GM21786 (cell line): ENCODE measurements around the gene NFAT5.
"Not testable (repeated sequence)": the region's sequence is repeated elsewhere in the genome, so short reads cannot be mapped to it uniquely, and the experiment has no call there.

ENCODE experiments used
- ATAC-seq: cut with Tn5 transposase; IDR thresholded peaks from one replicate; pipeline ENCODE4 v1.9.1; 2021; ENCODE audit not compliant: unreplicated experiment

Gene NFAT5

DNA sequence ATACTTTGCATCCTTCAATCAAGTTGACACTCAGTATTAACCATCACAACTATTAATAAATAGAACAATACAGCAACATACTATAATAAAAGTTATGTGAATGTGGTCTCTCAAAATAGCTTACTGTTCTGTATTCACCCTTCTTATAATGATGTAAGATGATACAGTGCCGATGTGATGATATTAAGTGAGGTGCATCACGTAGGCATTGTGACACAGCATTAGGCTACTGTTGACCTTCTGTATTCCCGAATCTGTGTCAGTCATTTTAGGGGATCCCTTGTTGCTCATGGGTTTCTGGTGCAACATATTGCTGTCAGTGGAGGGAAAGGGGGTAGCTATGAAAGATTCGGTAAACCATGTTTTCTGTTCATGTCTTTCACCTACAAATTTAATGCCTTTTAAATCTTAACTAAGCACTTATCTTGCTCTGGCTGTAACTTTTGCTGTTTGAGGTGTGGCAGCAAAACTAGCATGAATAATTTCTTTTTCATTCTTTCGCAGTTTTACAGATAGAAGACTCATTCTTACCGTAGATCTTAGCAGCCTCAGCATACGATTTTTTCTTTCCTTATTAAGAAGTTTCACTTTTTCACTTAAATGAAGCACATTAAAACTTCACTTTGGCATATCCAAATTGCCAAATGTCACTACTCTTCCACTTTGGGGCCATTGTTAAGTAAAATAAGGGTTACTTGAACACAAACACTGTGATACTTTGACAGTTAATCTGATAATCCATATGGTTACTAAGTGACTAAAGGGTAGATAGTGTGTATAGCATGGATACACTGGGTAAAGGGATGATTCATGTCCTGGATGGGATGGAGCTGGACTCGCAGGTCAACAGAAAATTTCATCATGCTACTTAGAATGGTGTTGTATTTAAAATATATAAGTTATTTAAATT, 29.6 kb downstream of the NFAT5 start:
- ATAC-seq, result no peak

DNA sequence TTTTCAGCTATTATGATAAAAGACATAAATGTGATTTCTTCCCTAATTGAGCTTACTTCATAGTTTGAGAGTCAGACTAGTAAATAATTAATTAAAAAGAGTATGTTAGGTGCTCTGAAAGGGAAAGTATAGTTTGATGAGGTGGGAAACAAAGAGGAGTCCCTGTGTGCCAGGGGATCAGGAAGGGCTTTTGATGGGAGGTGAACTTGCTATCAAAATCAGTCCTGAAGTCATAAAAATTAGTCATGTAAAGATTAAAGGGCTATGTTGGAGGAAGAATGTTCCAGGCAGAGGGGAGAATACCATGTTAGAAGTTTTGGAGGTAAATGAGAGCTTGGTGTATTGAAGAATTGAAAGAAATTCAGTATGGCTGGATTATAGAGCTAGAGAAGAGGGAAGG, 31.0 kb downstream of the NFAT5 start:
- no peak for ATAC-seq

DNA sequence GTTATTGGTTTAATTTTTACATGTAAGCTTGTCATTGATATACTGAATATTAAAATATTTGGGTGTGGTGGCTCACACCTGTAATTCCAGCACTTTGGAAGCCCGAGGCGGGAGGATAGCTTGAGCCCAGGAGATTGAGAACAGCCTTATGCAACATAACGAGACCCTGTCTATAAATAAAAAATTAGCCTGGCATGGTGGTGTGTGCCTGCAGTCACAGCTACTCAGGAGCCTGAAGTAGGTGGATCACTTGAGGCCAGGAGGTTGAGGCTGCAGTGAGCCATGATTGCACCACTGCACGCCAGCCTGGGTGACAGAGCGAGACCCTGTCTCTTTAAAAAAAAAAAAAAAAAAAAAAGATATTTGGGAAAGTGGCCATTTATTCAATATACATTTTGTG, 32.3 kb downstream of the NFAT5 start:
- no peak for ATAC-seq

DNA sequence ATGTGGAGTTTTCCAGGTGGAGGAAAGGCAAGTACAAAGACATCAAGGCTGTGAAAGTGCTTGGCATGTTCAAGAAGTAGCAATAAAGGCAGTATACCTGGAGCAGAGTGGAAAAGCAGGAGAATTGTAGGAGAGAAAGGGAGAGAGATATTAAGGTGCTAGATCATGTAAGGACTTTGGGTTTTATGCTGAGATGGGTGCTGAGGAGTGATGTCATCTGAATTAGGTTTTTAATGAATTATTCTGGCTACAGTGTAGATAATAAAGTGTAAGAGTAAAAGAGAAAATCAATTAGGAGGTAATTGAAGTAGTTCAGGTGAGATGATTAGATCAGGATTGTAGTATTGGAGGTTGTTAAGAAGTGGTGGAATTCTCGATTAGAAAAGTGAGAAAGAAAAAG, 34.0 kb downstream of the NFAT5 start:
- ATAC-seq, result no peak

DNA sequence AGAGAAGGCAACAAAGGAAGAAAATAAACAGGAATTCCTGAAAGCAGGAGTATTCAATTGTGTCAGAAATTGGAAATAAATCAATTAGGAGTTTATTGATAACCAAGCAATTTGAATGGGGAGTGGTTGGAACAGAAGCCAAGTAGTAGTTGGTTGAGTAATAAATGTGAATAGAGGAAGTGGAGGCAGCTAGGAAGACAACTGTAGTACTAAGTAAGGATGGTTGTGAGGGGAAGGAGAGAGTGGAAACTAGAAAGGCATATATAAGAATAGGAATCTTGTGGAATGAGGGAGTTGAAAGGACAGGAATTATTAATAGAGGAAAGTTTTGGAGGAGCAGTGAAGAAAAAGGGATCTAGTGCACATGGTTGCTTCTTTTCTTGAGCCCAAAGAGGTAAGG, 34.4 kb downstream of the NFAT5 start:
- ATAC-seq, result no peak

DNA sequence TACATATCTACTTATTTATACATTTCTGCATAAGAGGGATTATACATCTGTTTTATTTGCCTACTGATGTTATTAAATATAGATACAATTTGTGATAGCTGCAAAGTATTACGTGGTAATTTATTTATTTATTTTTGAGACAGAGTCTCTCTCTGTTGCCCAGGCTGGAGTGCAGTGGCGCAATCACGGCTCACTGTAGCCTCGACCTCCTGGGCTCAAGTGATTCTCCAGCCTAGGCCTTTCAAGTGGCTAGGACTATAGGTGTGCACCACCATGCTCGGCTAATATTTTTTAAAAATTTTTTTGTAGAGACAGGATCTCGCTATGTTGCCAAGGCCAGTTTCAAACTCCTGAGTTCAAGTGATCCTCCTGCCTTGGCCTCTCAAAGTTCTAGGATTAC, 35.5 kb downstream of the NFAT5 start:
- ATAC-seq, result no peak

DNA sequence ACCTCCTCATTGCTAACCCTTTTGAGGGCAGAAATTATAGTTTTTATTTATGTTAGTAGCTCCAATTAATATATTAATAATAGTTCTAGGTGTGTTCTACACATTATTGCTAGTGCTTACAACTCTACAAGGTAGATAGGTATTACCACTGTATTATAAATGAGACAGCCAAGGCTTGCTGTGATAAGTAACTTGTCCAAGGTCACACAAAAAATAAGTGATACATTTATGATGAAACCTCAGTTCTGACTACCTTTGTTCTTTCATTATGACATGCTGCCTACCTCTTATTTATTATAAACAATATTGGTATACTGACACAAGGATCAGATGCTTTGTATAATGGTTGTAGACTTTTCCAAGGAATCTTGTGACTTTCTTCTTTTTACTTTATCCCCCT, 41.2 kb downstream of the NFAT5 start:
- no peak for ATAC-seq

DNA sequence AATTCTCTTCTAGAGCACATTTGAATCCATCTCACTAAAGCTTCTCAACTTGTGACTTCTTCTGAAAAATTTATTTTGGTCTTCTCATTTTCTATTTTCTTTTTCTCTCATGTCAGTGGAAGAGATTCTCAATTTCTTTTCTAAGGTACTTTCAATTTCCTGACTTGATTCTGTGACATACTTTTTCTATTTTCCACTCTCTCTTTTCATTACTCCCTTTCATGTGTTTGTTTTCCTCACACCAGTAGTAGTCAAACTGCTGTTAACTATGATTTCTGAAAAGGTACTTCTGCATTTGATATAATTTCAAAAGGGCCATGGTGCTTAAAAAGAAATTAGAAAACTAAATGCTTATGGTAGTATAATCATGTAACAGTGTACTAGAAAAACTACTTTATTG, 41.9 kb downstream of the NFAT5 start:
- no peak for ATAC-seq

DNA sequence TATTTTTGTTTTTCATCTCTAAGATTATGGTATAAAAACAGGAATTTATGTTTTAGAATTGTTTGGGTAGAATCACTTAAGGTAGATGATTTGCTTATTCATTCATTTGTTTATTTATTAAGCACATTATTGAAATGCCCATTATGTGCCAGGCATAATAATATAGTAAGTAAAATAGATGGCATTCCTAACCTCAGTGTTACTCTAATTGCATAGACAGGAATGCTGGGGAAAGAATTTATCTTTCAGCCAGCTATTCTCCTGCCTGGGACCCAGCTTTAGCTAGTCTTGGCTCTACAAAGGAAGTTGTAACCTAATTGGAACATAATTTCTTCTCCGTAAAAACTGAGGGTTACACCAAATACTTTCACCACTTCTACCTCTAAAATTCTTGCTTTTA, 44.6 kb downstream of the NFAT5 start:
- ATAC-seq, result no peak

DNA sequence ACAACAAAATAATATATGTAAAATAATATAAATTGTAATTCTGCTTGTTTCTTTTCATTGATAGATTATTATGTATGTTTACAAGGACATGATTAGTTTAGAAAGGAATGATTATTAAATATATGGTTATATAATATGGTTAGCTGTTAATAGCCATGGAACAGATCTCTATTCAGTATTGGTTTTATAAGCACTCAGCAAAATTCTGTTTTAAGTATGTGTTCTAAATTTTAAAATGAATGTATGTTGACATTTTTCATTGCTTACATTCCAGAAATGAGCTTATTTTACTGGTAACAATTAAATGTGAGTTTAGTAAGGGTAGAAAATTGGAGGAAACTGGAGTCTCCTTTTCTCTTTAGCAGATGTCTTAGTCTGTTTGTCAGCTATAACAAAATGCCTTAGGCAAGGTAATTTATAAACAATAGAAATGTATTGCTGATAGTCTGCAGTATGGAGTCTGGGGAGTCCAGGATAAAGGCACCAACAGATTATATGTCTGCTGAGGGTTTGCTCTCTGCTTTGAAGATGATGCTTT, 45.4 kb downstream of the NFAT5 start:
- no peak for ATAC-seq

DNA sequence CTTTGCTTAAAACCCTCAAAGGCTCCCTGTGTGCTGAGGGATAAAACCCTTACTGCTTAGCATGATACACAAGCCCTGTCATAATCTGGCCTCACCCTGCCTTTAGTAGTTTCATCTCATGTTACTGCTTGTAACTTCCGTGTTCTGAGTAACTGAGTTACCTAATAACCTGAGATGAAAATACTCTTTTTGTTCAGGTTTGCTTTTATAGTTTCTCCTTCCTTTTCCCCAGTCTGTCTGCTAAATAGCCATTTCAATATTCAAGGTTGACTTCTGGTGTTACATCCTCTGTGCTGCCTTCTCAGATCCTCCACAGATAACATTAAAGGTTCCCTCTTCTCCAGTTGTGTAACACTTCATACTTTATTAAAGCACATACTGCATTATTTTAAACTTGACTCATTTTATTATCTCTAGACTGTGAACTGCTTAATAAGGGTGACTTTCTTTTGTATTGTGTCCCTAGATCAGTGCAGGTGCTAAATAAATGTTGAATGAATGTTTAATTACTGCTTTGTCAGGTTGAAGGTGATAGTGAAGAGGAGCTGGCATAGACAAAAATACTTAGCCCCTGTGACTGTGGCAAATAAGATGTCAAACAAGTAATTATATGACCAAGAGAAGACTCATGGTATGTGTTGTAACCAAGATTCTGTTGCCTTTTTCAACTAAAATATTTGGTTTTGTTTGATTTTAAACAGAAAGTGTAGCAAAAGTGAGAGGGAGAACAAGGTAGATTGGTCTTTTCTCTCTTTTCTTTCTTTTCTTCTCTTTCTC, 47.8 kb downstream of the NFAT5 start:
- no peak for ATAC-seq

DNA sequence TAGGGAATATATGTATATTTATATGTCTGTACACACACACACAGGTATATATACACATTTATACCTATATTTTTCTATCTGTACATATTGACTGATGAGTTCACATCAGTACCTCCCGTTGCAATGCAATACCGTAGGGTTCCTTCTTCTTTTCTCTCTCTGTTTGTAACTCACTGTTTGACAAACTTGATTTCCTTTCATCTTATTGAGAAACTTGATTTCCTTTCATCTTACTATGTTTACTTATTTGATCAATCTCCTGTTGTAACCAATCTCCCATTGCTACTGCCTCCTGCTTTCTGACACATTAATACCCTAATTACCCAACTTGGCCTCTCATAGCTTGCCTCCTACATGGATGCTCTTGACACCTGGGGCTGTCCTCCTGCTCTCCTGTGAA, 49.8 kb downstream of the NFAT5 start:
- no peak for ATAC-seq

DNA sequence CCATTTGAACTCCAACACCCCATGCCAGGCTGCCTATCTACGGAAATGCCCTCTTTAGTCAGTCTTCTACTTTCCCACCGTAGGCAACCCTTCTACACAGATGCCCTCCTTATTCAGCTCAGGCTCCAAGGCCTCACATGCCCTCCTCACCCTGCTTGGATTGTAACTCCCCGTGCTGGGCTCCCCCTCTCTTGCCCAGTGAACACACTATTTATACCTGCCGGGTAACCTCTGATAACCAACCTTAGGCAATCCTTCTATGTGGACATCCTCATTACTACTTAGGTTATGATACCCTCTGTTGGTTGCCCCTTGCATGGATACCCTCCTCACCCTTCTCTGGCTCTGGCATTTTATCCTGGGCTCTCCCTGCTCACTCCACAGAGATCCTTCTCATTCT, 50.3 kb downstream of the NFAT5 start:
- no peak for ATAC-seq

DNA sequence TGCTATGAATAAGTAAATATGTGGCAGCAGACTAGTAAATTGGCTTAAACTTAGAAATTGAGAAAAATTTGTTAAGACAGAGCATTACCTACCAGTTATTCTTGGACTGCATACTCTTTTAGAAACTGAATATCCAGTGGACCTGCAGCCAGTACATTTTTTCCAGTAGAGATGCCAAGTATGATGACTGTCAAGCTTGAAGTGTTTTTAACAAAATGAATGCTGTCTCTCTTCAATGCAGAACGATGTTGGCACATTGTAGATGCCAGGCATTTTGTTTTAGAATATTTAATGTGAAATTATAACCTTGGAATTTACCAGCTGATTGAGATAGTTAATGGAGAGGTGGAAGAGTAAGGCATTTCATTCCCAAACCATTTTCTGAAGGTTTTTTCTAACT, 52.5 kb downstream of the NFAT5 start:
- no peak for ATAC-seq

DNA sequence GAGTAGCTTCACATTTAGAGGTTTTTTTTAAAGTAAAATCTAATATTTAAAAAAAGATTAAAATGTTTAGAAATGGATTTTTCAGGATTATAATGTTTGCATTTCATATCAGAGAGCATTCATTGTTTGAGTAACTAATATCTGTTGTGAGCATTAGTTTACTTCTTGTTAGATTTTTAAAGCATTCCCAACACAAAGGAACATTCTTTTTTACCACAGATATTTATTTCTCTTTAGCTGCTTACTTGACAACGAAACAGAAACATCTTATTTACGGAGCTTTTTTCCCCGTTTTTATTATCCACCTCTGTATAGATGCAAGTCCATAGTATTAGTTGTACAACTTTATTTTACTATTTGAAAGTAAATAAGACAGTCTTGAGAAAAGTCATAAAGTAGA, 53.0 kb downstream of the NFAT5 start:
- no peak for ATAC-seq

DNA sequence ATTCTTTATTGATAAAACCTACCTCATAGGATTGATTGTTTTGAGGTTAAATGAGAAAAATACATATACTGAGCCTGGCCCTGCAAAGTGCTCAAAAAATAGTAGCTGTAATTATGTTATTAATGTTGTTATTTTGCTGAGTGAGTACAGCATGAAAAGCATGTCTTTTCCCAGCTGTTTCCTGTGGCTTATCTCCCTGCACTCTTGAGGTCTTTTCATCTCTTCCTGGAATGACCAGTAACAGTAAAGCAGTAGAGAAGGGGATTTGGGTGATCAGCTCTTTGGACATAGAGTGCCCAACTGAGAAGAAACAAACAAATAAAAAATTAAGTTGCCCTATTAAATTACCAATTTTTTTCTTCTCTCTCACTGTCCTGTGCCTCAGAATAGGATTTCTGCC, 53.7 kb downstream of the NFAT5 start:
- ATAC-seq, result no peak

DNA sequence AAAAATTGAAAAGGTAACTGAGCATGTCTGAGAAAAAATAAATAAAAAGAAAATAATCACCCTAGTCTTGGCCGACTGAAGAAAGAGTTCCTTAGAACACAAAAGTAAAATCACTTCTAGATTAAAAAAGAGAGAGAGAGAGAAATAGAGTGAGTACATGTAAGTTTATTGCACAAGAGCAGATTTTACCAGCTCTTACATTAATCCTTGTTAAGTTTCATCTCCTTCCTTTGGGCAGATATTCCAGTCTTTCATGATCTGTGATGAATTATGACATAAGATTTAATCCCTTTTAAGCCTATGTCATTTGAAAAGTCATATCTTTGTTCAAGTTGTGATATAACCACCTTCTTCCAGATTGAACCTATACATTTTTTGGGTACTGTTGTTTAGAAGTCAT, 54.8 kb downstream of the NFAT5 start:
- no peak for ATAC-seq

DNA sequence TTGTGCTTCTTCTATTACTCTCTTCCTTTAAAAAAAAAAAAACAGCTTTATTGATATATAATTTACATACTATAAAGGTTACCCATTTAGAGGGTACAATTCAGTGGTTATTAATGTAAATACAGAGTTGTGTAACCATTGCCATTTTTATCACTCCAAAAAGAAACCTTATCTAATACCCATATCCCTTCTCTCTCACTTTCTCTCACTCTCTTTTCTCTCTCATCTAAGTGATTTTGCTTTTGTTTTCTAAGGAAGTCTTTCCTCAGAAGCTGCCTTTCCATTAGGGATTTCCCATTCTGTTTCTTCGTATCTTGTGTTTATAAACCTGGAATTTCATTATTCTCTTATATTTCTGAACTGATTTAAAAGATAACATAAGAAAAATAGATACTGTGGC, 55.5 kb downstream of the NFAT5 start:
- no peak for ATAC-seq

DNA sequence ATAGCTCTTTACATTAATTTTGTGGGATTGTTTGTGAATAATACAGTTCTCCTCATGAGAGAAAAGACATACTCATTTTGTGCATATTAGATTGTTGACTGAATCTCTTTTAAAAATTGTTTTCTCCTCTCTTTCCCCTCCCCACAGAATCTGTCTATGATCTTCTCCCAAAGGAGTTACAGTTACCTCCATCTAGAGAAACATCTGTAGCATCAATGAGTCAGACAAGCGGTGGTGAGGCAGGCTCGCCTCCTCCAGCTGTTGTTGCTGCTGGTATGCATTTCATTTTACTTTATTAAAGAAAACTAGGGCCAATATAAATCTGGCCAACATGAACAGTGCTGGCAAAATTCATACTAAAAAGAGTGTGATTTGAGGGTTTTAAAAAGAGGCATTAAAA, 60.5 kb downstream of the NFAT5 start:
- ATAC-seq, result no peak

DNA sequence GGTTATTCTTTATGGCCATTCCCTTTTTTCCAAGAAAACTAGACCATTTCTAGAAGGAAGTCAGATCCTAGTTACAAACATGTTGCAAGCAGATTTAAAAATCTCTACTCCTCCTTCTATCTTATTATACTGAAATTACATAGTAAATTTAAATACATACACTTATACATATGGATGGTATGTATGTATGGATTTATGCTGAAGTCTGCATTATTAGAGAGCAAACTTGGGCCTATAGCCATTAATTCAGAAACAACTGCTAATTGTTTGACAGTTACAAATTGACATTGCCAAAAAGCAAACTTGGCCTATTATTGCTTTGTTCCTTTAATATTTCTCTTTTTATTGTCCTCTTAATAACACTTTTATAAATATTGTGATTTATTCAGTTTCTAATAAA, 67.1 kb downstream of the NFAT5 start:
- no peak for ATAC-seq

DNA sequence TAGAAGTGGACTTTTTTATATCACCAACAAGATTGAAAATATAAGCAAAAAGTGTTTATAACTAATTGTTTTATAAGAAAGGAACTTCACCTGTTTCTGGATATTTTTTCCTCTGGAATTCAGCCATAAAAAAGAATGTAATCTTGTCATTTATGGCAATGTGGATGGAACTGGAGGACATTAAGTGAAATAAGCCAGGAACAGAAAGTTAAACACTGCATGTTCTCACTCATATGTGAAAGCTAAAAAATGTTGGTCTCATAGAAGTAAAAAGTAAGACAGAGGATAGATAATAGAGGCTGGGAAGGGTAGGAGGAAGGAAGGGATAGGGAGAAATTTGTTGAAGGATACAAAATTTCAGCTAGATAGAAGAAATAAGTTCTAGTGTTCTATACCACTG, 67.6 kb downstream of the NFAT5 start:
- ATAC-seq, result no peak

DNA sequence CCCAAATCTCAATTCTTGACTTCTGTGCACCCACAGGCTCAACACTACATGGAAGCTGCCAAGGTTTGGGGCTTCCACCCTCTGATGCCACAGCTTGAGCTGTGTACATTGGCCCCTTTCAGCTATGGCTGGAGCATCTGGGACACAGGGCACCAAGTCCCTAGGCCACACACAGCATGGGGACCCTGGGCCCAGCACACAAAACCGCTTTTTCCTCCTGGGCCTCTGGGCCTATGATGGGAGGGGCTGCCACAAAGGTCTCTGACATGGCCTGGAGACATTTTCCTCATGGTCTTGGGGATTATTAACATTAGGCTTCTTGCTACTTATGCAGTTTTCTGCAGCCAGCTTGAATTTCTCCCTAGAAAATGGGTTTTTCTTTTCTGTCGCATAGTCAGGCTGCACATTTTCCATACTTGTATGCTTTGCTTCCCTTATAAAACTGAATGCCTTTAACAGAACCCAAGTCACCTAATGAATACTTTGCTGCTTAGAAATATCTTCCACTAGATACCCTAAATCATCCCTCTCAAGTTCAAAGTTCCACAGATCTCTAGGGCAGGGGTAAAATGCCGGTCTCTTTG, 70.9 kb downstream of the NFAT5 start:
- not testable (repeated sequence) for ATAC-seq
